NCI-H446 treated with DMSO at 0.1 percent for 48 hours (cell line): ENCODE results near the gene EML6.
A peak's percentile ranks its signal among the peaks of the same experiment; 100 is the strongest.
"Not testable (repeated sequence)": the region's sequence is repeated elsewhere in the genome, so short reads cannot be mapped to it uniquely, and the experiment has no call there.

Source experiments
- DNase-seq: peaks from one replicate; lab custom pipeline; 2025; lab: John Stamatoyannopoulos, UW

EML6 gene

DNA sequence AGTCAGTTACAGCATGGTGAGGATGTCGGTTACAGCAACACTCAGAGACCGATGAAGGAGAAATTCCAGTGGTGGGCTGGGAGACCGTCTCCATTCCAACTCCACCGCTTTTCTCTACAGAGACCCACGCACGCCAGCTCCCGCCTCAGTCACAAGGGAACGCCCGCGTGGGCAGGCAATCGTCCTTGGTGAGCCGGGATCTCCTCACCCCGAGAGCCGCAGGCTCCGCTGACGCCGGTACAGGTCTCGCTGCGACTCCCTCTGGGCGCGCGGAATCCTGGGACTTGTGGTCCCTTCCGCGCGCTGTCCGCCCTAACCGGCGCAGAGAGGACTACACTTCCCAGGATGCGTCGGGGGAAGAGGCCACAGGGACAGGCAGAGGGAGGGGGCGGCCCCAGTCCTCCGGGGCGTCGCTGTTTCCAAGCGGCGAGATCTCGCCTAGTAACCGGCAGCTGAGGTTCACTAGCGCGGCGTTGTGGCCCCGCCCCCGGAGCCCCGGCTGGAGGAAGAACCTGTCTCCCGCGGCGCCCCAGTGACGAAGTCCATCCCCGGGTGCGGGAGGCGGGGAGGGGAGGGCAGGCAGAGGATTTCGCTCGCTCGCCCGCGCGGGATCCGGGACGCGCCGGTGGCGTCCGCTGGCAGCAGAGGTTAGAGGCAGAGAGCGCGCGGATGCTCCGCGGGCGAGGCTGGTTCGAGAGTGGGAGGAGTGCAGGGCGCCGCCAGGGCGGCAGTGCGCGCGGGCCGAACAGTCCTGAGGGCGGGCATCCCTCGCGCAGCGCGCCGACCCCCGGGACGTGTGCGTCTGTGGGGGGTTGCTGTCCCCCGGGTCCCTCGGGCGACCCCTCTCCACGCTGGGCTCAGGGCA is at the start of gene EML6:
Gene EML6, plus strand, starts transcription at position 532 of the 865 bp plus-strand sequence. CDS start 1,400 bp downstream, outside the sequence.
- DNase-seq: peak; percentile 98

DNA sequence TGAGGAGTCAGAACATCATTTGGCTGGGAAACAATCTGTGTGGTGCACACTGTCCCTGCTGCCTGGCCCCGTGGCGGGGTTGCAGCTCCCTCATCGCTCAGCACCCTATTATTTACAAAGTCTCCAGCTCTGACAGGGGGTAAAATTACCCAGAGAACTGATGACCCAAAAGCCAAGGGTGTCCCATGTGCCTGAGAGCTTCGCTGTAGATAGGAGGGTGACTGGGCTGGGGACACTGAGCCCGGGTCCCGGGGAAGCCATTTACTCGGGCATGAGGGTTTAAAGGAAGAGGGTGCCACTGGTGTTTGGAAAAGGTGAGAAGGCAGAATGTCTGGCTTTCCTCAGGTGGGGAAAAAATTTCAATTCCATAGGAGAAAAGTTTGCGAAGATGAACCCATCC is 48.2 kb upstream of the EML6 start:
- DNase-seq: no peak

DNA sequence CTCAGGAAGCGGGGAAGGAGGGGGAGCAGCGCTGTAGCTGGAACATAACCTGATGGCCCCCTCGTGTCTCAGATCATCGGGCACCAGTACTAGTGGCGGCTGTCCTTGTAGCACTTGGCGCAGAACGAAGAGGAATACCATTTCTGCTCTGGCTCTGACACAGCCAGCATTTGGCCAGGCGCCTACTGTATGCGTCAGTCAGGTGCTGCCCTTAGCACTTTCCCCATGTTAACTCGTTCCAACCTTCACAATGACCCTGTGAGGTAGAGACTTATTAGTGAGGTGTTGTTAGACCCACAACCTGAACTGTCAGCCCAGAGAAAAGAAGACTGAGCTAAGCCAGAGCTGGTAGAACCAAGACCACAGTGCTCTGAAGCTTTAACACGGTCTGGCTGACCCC is 47.7 kb upstream of the EML6 start:
- no peak for DNase-seq

DNA sequence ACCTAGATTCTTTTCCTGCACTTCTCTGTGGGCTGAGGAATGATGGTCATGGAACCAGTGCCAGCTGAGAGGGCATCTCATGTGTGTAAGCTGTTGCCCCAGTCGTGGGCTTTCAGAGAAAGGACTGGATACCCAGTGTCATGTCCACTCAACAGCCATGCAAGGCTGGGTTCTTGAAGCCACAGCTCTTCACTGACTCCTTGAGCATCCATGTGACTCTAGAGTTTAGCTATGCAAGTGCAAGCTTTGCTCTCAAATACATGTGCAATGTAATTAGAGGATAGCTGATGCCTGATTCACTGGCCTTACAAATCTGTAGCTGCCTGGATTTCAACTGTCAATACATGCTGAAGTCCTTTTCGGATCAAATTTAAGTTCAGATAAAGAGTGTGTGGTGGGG is 46.8 kb upstream of the EML6 start:
- DNase-seq: no peak

DNA sequence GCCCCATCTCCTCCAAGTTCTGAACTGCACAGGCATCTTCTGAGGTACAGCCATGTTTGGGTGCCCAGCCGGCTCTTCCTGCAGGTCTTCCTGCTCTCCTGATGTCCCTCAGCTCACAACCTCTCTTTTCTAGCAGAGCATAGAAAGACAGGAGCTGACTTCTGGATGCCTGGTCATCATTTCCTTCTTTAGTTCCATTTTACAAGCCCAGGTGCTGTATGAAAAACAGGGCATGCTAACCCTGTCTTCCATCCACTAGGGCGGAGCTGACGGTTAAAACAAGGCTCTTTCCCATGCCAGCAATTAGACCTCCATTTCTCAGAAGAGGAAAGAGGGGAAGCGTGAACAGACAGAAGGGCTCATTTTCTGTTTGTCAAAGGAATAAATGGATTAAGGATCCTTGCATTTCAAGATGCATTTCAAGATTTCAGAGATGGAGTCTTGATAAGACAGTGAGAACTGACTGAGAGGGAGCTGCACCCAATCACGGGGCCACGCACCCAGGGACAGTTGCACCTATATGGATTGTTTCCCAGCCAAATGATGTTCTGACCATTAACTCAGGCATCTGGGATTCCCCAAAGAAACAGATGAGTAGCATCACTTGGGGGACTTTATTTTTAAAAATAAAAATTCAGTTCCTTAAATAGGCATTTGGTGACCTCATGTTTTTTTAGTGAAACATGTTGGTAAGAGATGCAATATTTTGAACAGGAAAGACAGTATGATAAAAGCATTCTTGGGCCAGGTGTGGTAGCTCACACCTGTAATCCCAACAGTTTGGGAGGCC is 45.8 kb upstream of the EML6 start:
- no peak for DNase-seq

DNA sequence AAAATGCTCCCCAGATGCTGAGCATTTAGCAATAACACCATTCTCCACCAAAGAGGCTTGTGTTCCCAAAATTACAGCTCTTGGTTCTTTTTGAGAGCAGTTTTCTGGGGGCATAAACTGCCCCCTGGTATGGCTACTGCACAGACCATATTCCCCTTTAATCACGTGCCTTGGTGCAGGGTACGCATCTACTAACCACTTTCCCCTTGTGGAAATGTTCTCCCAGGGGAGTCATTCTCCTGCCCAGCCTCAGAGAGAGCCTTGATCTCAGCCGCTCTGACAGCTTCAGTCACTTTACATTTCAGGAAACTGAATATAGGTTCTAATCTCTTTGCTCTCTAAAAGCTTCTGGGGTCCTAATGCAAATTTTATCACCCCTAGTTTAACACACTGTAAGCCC is 44.7 kb upstream of the EML6 start:
- no peak for DNase-seq

DNA sequence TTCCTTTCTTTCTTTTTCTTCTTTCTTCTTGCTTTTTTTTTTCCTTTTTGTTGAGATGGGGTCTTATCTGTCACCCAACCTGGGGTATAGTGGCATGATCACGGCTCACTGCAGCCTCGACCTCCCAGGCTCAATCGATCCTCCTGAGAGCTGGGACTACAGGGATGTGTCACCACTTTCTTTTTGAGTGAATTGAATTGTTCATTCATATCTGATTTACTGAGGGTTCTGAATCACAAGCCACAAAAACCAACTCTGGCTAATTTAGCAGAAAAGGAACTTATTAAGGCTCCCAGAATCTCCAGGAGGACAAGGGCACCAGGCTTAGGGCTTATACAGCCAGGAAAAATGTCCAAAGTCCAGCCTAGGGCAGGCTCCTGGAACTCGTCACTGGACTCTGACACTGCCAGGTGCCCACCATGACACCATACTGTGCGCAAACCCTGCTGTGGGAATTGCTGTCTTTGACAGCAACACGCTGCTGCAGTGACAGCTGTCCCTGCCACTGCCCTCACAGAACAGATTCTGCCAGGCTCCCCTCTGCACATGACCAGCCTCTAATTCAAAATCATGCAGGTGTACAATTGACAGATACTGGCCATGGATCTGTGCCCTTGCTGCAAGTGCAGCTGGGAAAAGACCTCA is 42.9 kb upstream of the EML6 start:
- DNase-seq: no peak

DNA sequence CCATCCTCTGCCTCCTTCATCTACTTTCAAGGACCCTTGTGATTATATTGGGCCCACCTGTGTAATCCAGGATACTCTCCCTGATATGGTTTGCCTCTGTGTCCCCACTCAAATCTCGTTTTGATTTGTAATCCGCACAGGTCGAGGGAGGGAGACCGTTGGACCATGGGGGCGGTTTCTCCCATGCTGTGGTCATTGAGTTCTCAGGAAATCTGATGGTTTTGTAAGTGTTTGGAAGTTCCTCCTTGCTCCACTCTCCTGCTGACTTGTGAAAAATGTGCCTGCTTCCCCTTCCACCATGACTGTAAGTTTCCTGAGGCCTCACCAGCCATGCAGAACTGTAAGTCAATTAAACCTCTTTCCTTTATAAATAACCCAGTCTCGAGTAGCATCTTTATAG is 42.0 kb upstream of the EML6 start:
- no peak for DNase-seq

DNA sequence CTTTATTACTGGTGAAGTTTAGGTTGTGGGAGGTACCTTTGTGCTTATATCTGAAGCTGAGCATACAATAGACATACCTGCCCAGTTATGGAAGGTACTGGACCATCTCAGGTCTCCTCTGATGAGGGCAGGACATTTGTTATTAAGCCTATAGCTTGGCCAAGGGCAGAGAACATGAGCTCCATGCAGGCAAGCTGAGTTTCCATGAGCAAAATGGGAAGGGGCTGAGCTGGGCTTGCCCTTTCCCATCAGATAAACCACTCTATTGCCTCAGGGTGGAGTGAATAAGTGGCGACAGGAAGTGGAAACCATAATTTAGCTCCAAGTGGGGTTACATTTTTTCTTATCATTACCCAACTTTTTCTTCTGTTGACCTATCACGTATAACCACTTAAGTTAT is 39.9 kb upstream of the EML6 start:
- no peak for DNase-seq

DNA sequence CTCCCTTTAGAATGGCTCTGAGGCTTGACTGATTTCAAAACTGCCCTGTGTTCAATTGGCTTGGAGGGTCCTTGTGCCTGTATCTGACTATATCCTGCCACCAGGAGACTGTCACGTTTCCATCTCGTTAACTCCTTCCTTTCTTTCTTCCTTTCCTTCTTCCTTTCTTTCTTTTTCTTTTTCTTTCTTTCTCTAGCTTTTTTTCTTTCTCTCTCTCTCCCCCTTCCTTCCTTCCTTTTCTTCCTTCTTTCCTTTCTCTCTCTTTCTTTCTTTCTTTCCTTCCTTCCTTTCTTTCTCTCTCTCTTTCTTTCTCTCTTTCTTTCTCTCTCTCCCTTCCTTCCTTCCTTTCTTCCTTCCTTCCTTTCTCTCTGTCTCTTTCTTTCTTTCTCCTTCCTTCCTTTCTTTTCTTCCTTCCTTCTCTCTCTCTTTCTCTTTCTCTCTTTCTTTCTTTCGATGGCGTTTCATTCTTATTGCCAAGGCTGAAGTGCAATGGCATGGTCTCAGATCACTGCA is 38.1 kb upstream of the EML6 start:
- no peak for DNase-seq

DNA sequence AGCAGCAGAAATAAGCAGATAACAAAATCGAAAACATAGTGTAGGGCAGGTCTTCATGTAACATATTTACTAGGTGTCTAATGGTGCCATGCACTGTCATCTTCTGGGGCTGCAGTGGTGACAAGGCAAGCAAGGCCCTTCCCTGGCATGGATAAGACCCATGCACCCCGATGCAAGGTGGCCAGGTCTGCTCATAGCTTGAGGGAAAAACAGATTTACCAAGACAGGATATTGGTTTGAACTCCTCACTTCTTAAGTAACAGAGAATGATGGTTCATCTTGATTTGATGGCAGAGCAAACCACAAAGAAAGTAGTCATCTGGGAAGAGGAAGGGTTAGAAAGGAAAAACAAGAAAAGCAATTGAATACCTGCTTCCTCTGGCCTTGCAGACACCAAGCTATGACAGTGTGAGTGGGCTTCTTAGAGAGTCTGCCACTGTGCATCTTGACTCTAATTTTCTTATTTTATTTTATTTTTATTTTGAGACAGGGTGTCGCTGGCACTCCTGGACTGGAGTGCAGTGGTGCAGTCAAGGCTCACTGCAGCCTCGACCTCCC is 35.8 kb upstream of the EML6 start:
- DNase-seq: no peak

DNA sequence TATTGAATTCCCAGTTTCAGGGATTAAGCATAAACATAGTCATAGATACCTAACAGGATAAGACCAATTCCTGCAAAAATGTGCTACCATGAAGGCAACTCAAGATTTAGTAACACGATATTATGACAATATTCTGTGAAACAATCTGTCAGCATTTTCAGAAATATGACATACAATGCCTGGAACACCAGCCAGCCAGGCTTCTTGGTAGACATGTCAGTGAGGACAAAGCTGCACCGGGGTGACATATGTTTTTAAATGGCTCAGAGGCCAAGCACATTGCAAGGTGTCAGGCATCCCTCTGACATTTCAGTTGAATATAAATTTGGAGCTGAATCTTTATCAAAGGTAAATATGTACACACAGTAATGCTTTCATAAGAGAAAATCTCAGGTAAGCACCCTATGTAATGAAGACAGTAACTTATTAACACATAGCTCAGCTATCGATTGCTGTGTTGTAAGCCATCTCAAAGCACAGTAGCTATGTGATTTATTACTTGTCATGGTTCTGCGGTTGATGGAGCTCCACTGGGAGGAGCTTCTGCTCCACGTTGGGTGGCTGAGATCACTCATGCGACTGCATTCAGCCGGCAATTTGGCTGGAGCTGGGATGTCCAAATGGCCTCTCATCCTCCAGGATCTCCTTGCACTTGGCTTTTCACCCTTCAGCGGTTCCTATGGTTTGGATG is 31.9 kb upstream of the EML6 start:
- DNase-seq: peak; percentile 2

DNA sequence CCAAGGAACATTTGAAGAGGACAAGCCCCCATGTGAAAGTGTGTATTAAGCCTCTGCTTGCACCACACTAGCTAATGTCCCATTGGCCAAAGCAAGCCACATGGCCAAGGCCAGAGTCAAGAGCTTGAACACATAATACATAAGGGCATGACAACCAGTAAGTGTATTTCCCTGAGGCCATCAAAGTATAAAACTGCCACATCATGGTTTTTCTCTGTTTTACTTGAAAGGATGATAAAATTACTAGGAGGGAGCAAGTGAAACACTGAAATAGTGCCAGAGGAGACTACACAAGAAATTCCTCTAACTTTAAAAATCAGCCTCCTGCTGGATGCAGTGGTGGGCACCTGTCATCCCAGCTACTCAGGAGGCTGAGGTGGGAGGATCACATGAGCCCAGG is 30.9 kb upstream of the EML6 start:
- no peak for DNase-seq

DNA sequence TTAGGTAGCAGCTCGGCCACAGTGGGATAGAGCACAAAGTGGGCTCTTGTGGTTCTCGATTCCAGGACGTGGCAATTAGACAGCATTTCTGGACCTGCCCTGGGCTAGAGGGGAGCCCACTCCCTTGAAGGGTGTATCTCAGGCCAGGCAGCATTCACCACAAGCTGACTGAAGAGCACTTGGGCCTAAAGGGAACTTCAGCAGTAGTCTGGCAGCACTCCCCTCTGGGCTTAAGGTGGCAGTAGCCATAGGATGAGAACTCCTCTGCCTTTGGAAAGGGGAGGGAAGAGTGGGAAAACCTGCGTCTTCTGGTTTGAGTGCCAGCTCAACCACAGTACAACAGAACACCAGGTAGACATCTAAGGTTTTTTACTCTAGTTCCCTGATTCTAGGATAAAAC is 28.1 kb upstream of the EML6 start:
- no peak for DNase-seq

DNA sequence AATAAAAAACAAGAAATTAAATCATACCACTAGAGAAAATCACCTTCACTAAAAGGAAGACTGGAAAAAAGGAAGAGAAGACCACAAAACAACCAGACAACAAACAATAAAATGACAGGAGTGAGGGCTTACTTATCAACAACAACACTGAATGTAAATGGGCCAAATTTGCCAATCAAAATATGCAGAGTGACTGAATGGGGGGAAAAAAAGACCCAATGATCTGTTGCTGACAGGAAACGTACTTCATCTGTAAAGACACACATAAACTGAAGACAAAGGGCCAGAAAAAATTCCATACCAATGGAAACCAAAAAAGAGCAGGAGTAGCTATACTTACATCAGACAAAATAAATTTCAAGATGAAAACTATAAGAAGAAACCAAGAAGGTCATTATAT is 25.5 kb upstream of the EML6 start:
- no peak for DNase-seq

DNA sequence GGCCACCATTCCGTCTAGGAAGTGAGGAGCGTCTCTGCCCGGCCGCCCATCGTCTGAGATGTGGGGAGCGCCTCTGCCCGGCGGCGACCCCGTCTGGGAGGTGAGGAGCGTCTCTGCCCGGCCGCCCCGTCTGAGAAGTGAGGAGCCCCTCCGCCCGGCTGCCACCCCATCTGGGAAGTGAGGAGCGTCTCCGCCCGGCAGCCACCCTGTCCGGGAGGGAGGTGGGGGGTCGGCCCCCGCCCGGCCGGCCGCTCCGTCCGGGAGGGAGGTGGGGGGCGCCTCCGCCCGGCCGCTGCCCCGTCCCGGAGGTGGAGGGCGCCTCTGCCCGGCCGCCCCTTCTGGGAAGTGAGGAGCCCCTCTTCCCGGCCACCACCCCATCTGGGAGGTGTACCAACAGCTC is 24.5 kb upstream of the EML6 start:
- not testable (repeated sequence) for DNase-seq

DNA sequence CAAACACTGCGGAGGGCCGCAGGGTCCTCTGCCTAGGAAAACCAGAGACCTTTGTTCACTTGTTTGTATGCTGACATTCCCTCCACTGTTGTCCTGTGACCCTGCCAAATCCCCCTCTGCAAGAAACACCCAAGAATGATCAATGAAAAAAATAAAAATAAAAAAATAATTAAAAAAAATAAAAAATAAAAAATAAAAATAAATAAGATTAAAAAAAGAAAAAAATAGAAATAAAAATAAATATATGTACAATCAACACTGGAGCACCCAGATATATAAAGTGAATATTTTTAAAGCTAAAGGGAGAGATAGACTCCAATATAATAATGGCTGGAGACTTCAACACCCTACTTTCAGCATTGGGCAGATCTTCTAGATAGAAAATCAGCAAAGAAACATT is 23.8 kb upstream of the EML6 start:
- no peak for DNase-seq

DNA sequence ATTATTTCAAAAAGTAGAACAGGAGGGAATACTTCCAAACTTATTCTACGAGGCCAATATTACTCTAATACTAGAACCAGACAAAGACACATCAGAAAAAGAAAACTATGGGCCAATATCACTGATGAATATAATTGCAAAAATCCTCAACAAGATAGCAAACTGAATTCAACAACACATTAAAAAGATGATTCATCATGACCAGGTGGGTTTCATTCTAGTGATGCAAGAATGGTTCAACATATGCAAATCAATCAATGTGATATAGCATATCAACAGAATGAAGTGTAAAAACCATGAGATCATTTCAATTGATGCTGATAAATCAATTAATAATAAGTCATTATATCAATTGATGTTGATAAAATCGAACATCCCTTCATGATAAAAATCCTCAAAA is 22.4 kb upstream of the EML6 start:
- DNase-seq: no peak

DNA sequence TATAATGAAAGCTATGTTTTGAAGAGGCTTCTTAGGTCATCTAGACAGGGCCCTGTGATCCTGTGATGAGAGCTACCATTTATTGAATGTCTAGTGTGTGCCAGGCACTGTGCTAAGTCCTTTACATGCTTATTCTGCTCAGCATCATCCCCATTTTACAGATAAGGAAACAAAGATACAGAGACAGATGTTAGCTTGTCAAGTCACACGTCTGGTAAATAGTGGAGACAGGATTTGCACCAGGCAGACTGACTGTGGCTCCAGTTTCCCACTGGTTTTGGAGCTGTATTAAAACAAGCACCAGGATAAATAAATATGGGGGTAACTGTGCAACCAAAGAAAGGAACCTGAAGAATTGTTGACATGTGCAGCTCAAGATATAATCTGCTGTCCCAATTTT is 19.2 kb upstream of the EML6 start:
- no peak for DNase-seq

DNA sequence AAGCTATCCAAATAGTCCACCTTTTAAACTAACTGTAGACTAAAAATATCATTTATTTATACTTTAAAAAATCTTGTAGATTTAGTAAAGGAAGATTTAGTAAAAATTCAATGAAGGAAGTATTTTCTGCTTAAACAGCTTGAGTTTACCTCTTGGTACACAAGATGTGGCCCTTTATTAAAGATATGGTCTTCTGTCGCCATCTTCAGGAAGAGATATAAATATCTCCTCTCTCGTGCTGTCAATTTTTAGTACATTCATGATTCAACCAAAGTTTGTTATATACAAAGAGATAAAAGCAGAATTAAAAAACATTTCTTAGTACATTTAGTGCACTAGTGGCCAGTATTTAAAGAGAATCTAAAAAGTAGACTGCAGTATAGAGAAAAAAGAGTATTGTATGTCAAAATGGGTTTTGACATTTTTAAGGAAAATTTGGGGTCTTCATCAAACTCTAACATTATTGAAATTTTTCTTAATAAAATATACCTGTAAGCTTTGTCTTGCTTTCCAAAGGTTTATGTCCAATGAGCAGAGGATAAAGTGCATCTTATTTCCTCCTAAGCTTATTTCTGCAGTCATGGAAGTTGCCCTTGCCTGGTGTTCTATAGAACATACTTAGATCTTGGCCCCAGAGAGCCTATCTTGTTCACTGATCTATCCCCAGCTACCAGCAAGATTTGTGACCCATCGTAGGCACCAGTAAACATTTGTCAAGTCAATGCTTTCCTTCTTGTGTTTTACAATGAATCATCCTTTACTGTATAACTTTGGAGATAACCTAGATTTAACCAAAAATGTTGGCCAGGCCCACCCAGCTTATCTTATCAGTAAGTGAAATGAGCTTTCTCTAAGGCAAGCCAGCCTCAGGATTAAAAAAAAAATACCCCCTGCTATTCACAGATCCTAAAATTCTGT is 18.5 kb upstream of the EML6 start:
- peak; percentile 51 for DNase-seq

DNA sequence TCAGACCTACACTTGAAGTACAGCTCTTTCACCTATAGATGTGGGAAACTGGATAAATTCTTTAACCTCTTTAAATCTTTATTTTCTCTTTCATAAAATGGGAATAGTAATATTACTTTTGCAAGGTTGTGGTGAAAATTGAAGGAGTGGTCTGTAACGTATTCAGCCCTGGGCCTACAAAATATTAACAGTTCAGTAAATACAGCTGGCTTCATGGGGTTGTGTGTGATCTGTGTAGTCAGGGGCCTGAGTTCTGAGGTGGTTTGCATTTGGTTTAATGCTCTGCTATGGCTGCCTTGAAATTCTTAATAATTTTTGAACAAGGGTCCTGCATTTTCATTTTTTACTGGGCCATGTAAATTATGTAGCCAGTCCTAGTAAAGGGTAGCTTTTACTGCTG is 16.8 kb upstream of the EML6 start:
- DNase-seq: no peak
